Neural progenitor cell (in vitro differentiated cells): ENCODE results near the gene NRP1.

Experiments used
- CTCF ChIP-seq: fragments of 200-600 bp; sonication (generic); IDR thresholded peaks from 2 replicates; pipeline ENCODE4 v1.5.1; 2017; ENCODE audit warnings: antibody characterized with exemption, mild to moderate bottlenecking
- EZH2 ChIP-seq: fragments of 200-600 bp; sonication (generic); IDR thresholded peaks from 2 replicates; pipeline ENCODE4 v1.6.1; 2017; ENCODE audit warnings: antibody characterized with exemption, mild to moderate bottlenecking, moderate library complexity

GRCh38 chr10:33150889-33151288, 183.6 kb downstream of the NRP1 start:
- TF ChIP-seq CTCF (no peak), EZH2 (no peak)
